HEK293 (cell line): ENCODE results near the gene FGF6.

Source experiments
- CTCF ChIA-PET: fragments of 350-600 bp; formaldehyde crosslinking; extraction: SDS; loops from one replicate; lab custom pipeline; 2021; ENCODE audit warnings: antibody characterized with exemption; lab: Yijun Ruan, JAX
- POLR2A ChIA-PET: fragments of 300-600 bp; formaldehyde crosslinking; extraction: SDS; loops from one replicate; lab custom pipeline; 2020; ENCODE audit warnings: antibody characterized with exemption, inconsistent platforms; lab: Yijun Ruan, JAX
- H3K27ac ChIP-seq: fragments of 200-500 bp; sonication (Bioruptor generic); 2 replicates; pipeline ENCODE4 v1.5.1; 2014; ENCODE audit warnings: low read depth, low read length, control low read depth, inconsistent platforms; ENCODE audit errors: extremely low read depth
- H3K36me3 ChIP-seq, 2 experiments: fragments of 200-500 bp in 1 of 2; sonication (Bioruptor generic) in 1 of 2; 1 replicate in 1 of 2; 2 replicates in 1 of 2; pipeline ENCODE4 v1.5.1; 2014 to 2017; ENCODE audit warnings: inconsistent platforms in 2 of 2, low read length in 2 of 2; ENCODE audit not compliant: control insufficient read depth in 2 of 2, insufficient read depth in 1 of 2
- H3K4me1 ChIP-seq: fragments of 200-500 bp; sonication (Bioruptor generic); 2 replicates; pipeline ENCODE4 v1.5.1; 2014; ENCODE audit warnings: mild to moderate bottlenecking, low read length, inconsistent platforms; ENCODE audit not compliant: control insufficient read depth, insufficient read depth
- H3K4me3 ChIP-seq: 2 replicates; pipeline ENCODE4 v1.5.1; 2011; ENCODE audit warnings: low read depth, mild to moderate bottlenecking, control low read depth, low read length, moderate library complexity
- H3K9me3 ChIP-seq: fragments of 200-500 bp; sonication (Bioruptor generic); 2 replicates; pipeline ENCODE4 v1.5.1; 2014; ENCODE audit warnings: low read depth, low read length, inconsistent platforms; ENCODE audit not compliant: control insufficient read depth, insufficient read depth
- SCRT1 ChIP-seq: fragments of 450-650 bp; formaldehyde crosslinking; IDR thresholded peaks from 2 replicates; pipeline ENCODE4 v1.5.1; 2016; ENCODE audit warnings: missing biosample characterization, missing genetic modification characterization, borderline replicate concordance
- ZFP3 ChIP-seq: fragments of 450-650 bp; formaldehyde crosslinking; IDR thresholded peaks from 2 replicates; pipeline ENCODE4 v1.5.1; 2016; ENCODE audit warnings: low read depth, missing biosample characterization, missing genetic modification characterization
- ZNF48 ChIP-seq: fragments of 450-650 bp; formaldehyde crosslinking; IDR thresholded peaks from 2 replicates; pipeline ENCODE4 v1.5.1; 2016; ENCODE audit warnings: missing biosample characterization, missing genetic modification characterization
- ZNF529 ChIP-seq: fragments of 450-650 bp; formaldehyde crosslinking; IDR thresholded peaks from 2 replicates; pipeline ENCODE4 v1.5.1; 2017; ENCODE audit warnings: missing genetic modification characterization, missing biosample characterization; ENCODE audit not compliant: insufficient replicate concordance
- ZNF555 ChIP-seq: fragments of 450-650 bp; formaldehyde crosslinking; conservative IDR thresholded peaks from 2 replicates; pipeline ENCODE4 v1.5.1; 2017; ENCODE audit warnings: missing biosample characterization, mild to moderate bottlenecking, missing genetic modification characterization, inconsistent platforms
- ZNF561 ChIP-seq: fragments of 450-650 bp; IDR thresholded peaks from 2 replicates; pipeline ENCODE4 v1.5.1; 2018; ENCODE audit warnings: missing biosample characterization, missing genetic modification characterization, borderline replicate concordance
- ZNF664 ChIP-seq: fragments of 450-650 bp; formaldehyde crosslinking; IDR thresholded peaks from 2 replicates; pipeline ENCODE4 v1.5.1; 2016; ENCODE audit warnings: missing biosample characterization, missing genetic modification characterization
- TF ChIP-seq, protein P1 (sequence below): fragments of 450-650 bp; formaldehyde crosslinking; IDR thresholded peaks from 2 replicates; pipeline ENCODE4 v1.5.1; 2016; ENCODE audit warnings: missing biosample characterization, missing genetic modification characterization
- TF ChIP-seq, protein P2 (sequence below): fragments of 450-650 bp; formaldehyde crosslinking; IDR thresholded peaks from 2 replicates; pipeline ENCODE4 v1.5.1; 2016; ENCODE audit warnings: missing biosample characterization, missing genetic modification characterization
- TF ChIP-seq, protein P3 (sequence below): fragments of 450-650 bp; formaldehyde crosslinking; IDR thresholded peaks from 2 replicates; pipeline ENCODE4 v1.5.1; 2017; ENCODE audit warnings: missing biosample characterization, missing genetic modification characterization
- TF ChIP-seq, protein P4 (sequence below): fragments of 450-650 bp; formaldehyde crosslinking; IDR thresholded peaks from 2 replicates; pipeline ENCODE4 v1.5.1; 2016; ENCODE audit warnings: missing biosample characterization, missing genetic modification characterization
- TF ChIP-seq, protein P5 (sequence below): fragments of 450-650 bp; IDR thresholded peaks from 2 replicates; pipeline ENCODE4 v1.5.1; 2018; ENCODE audit warnings: missing biosample characterization, missing genetic modification characterization

Gene FGF6

DNA sequence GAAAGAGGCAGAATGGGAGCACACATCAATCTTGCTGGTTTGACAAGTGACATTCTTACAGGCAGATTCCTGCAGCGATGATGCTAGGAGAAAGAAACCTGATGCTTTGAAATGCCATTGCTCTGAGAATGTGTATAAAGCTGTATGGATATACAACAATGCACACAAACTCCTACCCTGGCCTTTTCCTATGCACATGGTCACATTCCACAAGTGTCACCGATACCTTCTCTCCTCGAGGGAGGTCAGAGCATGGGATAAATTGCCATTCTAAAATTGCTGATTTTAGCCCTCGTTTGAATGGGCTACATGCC lies 11.9 kb downstream of the FGF6 start:
- CTCF ChIA-PET: interaction anchor here (0.7 to 1.4 kb wide), 2 partner anchors 11 to 35 kb away, joined by 3 to 4 read pairs; no protein-coding TSS in a partner anchor
- TF ChIP-seq ZNF529 (tag by site-specific recombination) (no peak), SCRT1 (tag by site-specific recombination) (no peak), ZNF561 (tag by site-specific recombination) (no peak)
- TF ChIP-seq, protein P1, sequence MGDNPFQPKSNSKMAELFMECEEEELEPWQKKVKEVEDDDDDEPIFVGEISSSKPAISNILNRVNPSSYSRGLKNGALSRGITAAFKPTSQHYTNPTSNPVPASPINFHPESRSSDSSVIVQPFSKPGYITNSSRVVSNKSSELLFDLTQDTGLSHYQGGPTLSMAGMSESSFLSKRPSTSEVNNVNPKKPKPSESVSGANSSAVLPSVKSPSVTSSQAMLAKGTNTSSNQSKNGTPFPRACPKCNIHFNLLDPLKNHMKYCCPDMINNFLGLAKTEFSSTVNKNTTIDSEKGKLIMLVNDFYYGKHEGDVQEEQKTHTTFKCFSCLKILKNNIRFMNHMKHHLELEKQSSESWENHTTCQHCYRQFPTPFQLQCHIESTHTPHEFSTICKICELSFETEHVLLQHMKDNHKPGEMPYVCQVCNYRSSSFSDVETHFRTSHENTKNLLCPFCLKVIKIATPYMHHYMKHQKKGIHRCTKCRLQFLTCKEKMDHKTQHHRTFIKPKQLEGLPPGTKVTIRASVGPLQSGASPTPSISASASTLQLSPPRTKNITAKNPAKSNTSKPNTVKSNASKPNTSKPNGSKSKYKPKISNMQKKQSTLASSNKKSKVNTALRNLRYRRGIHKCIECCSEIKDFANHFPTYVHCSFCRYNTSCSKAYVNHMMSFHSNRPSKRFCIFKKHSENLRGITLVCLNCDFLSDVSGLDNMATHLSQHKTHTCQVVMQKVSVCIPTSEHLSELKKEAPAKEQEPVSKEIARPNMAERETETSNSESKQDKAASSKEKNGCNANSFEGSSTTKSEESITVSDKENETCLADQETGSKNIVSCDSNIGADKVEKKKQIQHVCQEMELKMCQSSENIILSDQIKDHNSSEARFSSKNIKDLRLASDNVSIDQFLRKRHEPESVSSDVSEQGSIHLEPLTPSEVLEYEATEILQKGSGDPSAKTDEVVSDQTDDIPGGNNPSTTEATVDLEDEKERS (tag by site-specific recombination): no peak
- H3K36me3 ChIP-seq: no peaks in the 10 kb centered on the region
- no peak overlapping the region for H3K4me3 ChIP-seq
- no peak overlapping the region for H3K27ac ChIP-seq
- no peaks in the 10 kb centered on the region for H3K9me3 ChIP-seq
- no peaks in the 10 kb centered on the region for H3K4me1 ChIP-seq
- POLR2A ChIA-PET: no interaction called here

DNA sequence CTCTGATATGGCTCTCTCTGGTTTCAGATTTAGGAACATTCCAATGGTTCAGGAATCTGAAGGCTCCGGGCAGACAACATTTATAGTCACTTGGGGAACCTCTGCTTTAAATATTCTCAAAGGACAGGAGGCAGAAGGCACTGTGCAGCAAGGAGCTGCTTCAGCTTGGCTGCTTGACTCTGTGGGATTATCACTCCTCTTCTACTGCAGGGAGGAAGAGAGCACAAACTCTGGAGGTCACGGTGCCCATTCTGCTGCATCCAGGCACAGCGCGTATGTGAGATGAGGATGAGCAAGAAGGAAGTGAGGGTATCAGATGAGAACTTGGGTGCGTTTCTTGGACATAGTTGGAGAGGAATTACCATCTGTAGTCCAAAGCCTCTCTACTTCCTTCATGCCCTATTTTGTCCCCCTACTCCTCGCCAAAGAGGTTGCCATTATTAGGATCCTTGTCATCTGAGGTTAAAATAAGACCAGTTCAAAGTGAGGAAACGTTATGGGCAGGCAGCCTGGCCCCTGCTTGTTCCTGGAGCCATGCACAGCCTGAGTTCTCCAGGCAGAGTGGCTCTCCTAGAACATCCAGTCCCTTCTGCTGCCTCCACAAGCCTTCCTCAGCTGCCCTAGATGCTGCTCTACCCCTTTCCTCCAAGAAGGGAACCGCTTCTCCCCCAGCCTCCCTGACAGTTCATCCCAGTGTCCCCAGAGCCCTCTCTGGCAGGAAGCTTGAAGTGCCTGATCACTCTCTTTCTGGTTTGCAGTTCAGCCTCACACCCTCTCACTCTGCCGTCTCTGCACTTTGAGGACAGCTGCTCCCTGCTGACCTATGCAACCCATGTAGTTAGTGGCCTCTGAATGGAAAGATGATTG lies 12.5 kb downstream of the FGF6 start:
- TF ChIP-seq, protein P2, sequence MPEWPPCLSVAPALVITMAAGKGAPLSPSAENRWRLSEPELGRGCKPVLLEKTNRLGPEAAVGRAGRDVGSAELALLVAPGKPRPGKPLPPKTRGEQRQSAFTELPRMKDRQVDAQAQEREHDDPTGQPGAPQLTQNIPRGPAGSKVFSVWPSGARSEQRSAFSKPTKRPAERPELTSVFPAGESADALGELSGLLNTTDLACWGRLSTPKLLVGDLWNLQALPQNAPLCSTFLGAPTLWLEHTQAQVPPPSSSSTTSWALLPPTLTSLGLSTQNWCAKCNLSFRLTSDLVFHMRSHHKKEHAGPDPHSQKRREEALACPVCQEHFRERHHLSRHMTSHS (tag by site-specific recombination): no peak
- TF ChIP-seq, protein P3, sequence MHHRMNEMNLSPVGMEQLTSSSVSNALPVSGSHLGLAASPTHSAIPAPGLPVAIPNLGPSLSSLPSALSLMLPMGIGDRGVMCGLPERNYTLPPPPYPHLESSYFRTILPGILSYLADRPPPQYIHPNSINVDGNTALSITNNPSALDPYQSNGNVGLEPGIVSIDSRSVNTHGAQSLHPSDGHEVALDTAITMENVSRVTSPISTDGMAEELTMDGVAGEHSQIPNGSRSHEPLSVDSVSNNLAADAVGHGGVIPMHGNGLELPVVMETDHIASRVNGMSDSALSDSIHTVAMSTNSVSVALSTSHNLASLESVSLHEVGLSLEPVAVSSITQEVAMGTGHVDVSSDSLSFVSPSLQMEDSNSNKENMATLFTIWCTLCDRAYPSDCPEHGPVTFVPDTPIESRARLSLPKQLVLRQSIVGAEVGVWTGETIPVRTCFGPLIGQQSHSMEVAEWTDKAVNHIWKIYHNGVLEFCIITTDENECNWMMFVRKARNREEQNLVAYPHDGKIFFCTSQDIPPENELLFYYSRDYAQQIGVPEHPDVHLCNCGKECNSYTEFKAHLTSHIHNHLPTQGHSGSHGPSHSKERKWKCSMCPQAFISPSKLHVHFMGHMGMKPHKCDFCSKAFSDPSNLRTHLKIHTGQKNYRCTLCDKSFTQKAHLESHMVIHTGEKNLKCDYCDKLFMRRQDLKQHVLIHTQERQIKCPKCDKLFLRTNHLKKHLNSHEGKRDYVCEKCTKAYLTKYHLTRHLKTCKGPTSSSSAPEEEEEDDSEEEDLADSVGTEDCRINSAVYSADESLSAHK (tag by site-specific recombination): no peak
- no peak for TF ChIP-seq ZNF664 (tag by site-specific recombination)
- TF ChIP-seq, protein P4, sequence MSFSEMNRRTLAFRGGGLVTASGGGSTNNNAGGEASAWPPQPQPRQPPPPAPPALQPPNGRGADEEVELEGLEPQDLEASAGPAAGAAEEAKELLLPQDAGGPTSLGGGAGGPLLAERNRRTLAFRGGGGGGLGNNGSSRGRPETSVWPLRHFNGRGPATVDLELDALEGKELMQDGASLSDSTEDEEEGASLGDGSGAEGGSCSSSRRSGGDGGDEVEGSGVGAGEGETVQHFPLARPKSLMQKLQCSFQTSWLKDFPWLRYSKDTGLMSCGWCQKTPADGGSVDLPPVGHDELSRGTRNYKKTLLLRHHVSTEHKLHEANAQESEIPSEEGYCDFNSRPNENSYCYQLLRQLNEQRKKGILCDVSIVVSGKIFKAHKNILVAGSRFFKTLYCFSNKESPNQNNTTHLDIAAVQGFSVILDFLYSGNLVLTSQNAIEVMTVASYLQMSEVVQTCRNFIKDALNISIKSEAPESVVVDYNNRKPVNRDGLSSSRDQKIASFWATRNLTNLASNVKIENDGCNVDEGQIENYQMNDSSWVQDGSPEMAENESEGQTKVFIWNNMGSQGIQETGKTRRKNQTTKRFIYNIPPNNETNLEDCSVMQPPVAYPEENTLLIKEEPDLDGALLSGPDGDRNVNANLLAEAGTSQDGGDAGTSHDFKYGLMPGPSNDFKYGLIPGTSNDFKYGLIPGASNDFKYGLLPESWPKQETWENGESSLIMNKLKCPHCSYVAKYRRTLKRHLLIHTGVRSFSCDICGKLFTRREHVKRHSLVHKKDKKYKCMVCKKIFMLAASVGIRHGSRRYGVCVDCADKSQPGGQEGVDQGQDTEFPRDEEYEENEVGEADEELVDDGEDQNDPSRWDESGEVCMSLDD (tag by site-specific recombination): no peak

DNA sequence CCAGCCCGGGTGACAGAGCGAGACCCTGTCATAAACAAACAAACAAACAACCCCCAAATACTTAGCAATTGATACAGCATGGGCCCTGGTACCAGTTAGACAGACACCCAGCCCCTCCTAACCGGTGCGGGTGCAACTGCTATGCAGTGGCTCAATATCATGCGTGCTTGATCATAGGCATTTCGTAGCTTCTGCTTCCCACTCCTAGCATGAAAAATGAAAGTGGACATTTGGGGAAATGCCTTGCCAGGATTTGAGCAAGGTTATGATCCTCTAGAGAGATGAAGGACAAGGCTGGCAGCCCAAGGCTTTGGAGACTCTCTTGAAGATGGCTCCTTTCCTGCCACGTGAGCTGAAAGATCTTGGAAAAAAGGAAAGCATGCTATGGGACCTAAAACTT lies 13.7 kb downstream of the FGF6 start:
- ChIA-PET POLR2A (no interaction called here), CTCF (interaction anchor here (1.9 kb wide), 1 partner anchor 10 kb away, joined by 10 read pairs; no protein-coding TSS in a partner anchor)
- H3K36me3 ChIP-seq: no peaks in the 10 kb centered on the region
- H3K4me1 ChIP-seq: no peaks in the 10 kb centered on the region
- H3K9me3 ChIP-seq: no peaks in the 10 kb centered on the region
- no peak overlapping the region for H3K27ac ChIP-seq
- H3K4me3 ChIP-seq: no peak overlapping the region
- TF ChIP-seq, protein P3 (tag by site-specific recombination): no peak
- TF ChIP-seq, protein P5, sequence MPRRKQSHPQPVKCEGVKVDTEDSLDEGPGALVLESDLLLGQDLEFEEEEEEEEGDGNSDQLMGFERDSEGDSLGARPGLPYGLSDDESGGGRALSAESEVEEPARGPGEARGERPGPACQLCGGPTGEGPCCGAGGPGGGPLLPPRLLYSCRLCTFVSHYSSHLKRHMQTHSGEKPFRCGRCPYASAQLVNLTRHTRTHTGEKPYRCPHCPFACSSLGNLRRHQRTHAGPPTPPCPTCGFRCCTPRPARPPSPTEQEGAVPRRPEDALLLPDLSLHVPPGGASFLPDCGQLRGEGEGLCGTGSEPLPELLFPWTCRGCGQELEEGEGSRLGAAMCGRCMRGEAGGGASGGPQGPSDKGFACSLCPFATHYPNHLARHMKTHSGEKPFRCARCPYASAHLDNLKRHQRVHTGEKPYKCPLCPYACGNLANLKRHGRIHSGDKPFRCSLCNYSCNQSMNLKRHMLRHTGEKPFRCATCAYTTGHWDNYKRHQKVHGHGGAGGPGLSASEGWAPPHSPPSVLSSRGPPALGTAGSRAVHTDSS (tag by site-specific recombination): no peak
- TF ChIP-seq ZNF555 (no peak), ZNF48 (no peak), ZFP3 (tag by site-specific recombination) (no peak)

More for the DNA sequence above, 12.5 kb downstream of the FGF6 start:
- CTCF ChIA-PET: interaction anchor here (0.7 to 1.4 kb wide), 2 partner anchors 11 to 35 kb away, joined by 3 to 4 read pairs; no protein-coding TSS in a partner anchor
- Histone ChIP-seq H3K9me3 (no peaks in the 10 kb centered on the region), H3K4me3 (no peak overlapping the region), H3K36me3 (no peaks in the 10 kb centered on the region), H3K27ac (no peak overlapping the region), H3K4me1 (no peaks in the 10 kb centered on the region)
- POLR2A ChIA-PET: no interaction called here
